Measurements from ENCODE around the gene RAB29. TPM values are rescaled to one million over a fixed set of nuclear protein-coding genes. Genes with fewer than 3 reads are reported as not detected.
"Not testable (repeated sequence)": the region's sequence is repeated elsewhere in the genome, so short reads cannot be mapped to it uniquely, and the experiment has no call there.

The RAB29 gene
- total RNA-seq, 1 donor from 2014 or later = 4.7 TPM

DNA sequence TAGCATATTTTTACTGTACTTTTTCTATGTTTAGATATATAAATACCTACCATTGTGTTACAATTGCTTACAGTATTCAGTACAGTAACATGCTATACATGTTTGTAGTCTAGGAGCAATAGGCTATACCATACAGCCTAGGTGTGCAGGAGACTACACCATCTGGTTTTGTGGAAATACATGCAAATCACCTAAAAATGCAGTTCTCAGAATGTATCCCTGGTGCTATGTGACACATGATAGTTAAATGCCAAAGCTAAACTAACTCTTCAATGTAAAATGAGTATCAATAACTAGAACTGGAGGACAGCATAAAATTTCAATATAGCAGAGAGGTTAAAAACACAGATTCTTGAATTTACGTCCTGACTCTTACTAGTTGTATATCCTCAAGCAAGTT, 40.1 kb downstream of the RAB29 start:
- H3K9ac ChIP-seq (ENCODE audit: low read depth in 1 of 3, low read length in 3 of 3) = no peak overlapping the region
- no peak overlapping the region for H3K27ac ChIP-seq (ENCODE audit: low read depth, low read length)
- H3K4me3 ChIP-seq (ENCODE audit: low read length in 3 of 3) = no peak overlapping the region
- no peaks in the 10 kb centered on the region for H3K27me3 ChIP-seq (ENCODE audit: control insufficient read depth in 3 of 3, insufficient read depth in 3 of 3, low read length in 3 of 3)
- no peaks in the 10 kb centered on the region for H3K4me1 ChIP-seq (ENCODE audit: control insufficient read depth in 3 of 3, insufficient read depth in 3 of 3, low read length in 3 of 3)
- H3K9me3 ChIP-seq (ENCODE audit: control insufficient read depth in 3 of 3, low read length in 3 of 3) = no peaks in the 10 kb centered on the region
- no peaks in the 10 kb centered on the region for H3K36me3 ChIP-seq (ENCODE audit: control insufficient read depth in 3 of 3, insufficient read depth in 3 of 3, low read length in 3 of 3)

DNA sequence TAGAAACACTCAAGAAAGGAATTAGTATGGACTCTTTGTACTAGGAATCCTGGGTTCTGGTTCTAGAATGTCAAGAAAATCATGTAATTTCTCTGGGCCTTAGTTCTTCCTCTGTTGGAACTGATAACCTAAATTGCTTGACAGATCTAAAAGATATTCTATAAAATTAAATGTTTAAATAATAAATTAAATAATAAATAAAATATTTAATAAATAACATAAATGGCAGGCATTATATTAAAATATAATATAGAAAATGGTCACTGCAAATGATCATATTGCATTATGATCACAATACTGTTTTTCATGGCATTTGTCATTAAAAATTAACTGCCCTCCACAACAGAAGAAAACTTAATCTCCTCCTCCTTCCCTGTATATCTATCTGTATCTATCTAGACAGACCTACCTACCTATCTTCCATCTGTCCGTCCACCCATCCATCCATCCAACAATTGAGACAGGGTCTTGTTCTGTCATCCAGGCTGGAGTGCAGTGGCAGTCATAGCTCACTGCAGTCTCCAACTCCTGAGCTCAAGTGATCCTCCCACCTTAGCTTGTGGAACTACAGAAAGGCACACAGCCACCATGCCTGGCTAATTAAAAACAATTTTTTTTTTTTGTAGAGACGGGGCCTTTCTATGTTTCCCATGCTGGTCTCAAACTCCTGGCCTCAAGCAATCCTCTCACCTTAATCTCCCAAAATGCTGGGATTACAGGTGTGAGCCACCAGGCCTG, 41.7 kb downstream of the RAB29 start:
- peaks cover 0 to 3% (median 0%) of the 10 kb centered on the region in 3 donors for H3K36me3 ChIP-seq (ENCODE audit: control insufficient read depth in 3 of 3, insufficient read depth in 3 of 3, low read length in 3 of 3)

DNA sequence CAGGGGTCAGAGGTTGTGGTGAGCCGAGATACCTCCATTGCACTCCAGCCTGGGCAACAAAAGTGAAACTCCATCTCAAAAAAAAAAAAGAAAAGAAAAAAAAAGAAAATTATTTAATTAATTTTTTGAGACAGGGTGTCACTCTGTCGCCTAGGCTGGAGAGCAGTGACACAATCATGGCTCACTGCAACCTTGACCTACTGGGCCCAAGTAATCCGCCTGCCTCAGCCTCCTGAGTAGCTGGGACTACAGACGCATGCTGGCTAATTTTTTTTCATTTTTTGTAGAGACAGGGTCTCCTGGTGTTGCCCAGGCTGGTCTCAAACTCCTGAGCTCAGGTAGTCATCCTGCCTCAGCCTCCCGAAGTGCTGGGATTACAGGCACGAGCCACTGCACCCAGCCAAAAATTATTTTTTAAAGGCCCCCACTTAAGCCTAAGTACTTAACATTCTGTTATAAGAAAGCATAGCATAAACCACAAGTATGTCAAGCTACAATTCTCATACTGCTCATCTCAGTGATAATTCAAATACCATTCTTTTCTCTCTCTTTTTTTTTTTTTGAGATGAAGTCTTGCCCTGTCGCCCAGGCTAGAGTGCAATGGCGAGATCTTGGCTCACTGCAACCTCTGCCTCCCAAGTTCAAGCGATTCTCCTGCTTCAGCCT, 45.2 kb downstream of the RAB29 start:
- H3K9me3 ChIP-seq (ENCODE audit: control insufficient read depth in 3 of 3, low read length in 3 of 3) = no peaks in the 10 kb centered on the region
- H3K4me1 ChIP-seq (ENCODE audit: control insufficient read depth in 3 of 3, insufficient read depth in 3 of 3, low read length in 3 of 3) = peaks cover 0 to 2% (median 0%) of the 10 kb centered on the region in 3 donors
- H3K9ac ChIP-seq (ENCODE audit: low read depth in 1 of 3, low read length in 3 of 3) = no peak overlapping the region
- peaks cover 0 to 17% (median 15%) of the 10 kb centered on the region in 3 donors for H3K36me3 ChIP-seq (ENCODE audit: control insufficient read depth in 3 of 3, insufficient read depth in 3 of 3, low read length in 3 of 3)
- no peak overlapping the region for H3K27ac ChIP-seq (ENCODE audit: low read depth, low read length)
- H3K4me3 ChIP-seq (ENCODE audit: low read length in 3 of 3) = no peak overlapping the region
- no peaks in the 10 kb centered on the region for H3K27me3 ChIP-seq (ENCODE audit: control insufficient read depth in 3 of 3, insufficient read depth in 3 of 3, low read length in 3 of 3)

More for the DNA sequence above, 41.7 kb downstream of the RAB29 start:
- Histone ChIP-seq H3K9ac (ENCODE audit: low read depth in 1 of 3, low read length in 3 of 3) (no peak overlapping the region), H3K4me1 (ENCODE audit: control insufficient read depth in 3 of 3, insufficient read depth in 3 of 3, low read length in 3 of 3) (no peaks in the 10 kb centered on the region), H3K27me3 (ENCODE audit: control insufficient read depth in 3 of 3, insufficient read depth in 3 of 3, low read length in 3 of 3) (no peaks in the 10 kb centered on the region), H3K9me3 (ENCODE audit: control insufficient read depth in 3 of 3, low read length in 3 of 3) (no peaks in the 10 kb centered on the region), H3K4me3 (ENCODE audit: low read length in 3 of 3) (no peak overlapping the region), H3K27ac (ENCODE audit: low read depth, low read length) (no peak overlapping the region)

DNA sequence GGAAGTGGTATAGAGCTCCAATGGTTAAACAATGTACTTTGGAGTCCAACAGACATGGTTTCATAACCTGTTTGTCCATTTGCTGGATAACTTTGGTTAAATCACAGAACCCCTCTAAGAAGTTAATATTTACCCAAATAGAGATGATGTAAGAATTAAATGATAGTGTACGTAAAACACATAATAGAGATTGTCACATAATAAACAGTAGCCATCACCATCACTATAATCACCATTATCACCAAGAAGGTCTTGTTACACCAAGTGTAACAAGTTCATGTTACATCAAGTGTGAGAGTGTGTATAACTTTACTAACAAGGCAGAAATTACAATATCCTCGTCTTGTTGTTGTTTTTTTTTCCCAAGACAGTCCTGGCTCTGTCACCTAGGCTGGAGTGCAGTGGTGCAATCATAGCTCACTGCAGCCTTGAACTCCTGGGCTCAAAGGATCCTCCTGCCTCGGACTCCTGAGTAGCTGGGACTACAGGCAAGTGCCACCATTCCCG, 48.6 kb downstream of the RAB29 start:
- H3K27ac ChIP-seq (ENCODE audit: low read depth, low read length) = no peak overlapping the region
- H3K9ac ChIP-seq (ENCODE audit: low read depth in 1 of 3, low read length in 3 of 3) = no peak overlapping the region
- H3K4me3 ChIP-seq (ENCODE audit: low read length in 3 of 3) = no peak overlapping the region
- no peaks in the 10 kb centered on the region for H3K9me3 ChIP-seq (ENCODE audit: control insufficient read depth in 3 of 3, low read length in 3 of 3)
- peaks cover 0 to 2% (median 0%) of the 10 kb centered on the region in 3 donors for H3K4me1 ChIP-seq (ENCODE audit: control insufficient read depth in 3 of 3, insufficient read depth in 3 of 3, low read length in 3 of 3)
- H3K27me3 ChIP-seq (ENCODE audit: control insufficient read depth in 3 of 3, insufficient read depth in 3 of 3, low read length in 3 of 3) = no peaks in the 10 kb centered on the region
- H3K36me3 ChIP-seq (ENCODE audit: control insufficient read depth in 3 of 3, insufficient read depth in 3 of 3, low read length in 3 of 3) = peaks cover 4 to 25% (median 20%) of the 10 kb centered on the region in 3 donors

DNA sequence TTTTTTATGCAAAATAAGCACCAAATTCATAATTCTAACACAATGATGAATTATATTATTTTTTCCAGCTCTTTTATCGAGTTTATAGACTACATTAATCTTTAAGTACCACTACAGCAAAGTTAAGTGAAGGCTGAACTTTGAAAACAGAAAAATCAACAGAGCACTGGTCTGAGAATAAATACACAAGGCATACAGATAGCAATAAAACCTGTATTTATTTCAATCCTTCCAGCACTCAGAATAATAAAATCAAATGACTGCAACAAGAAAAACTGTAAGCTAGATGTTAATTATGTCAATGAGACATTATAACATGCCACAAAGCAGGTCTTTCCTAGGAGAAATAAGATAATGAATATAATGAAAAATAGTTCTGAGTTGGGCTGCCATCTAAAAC, 49.8 kb downstream of the RAB29 start:
- Histone ChIP-seq H3K27me3 (ENCODE audit: control insufficient read depth in 3 of 3, insufficient read depth in 3 of 3, low read length in 3 of 3) (no peaks in the 10 kb centered on the region), H3K9ac (ENCODE audit: low read depth in 1 of 3, low read length in 3 of 3) (no peak overlapping the region), H3K4me3 (ENCODE audit: low read length in 3 of 3) (no peak overlapping the region), H3K9me3 (ENCODE audit: control insufficient read depth in 3 of 3, low read length in 3 of 3) (no peaks in the 10 kb centered on the region), H3K4me1 (ENCODE audit: control insufficient read depth in 3 of 3, insufficient read depth in 3 of 3, low read length in 3 of 3) (peaks cover 0 to 2% (median 0%) of the 10 kb centered on the region in 3 donors), H3K36me3 (ENCODE audit: control insufficient read depth in 3 of 3, insufficient read depth in 3 of 3, low read length in 3 of 3) (peaks cover 8 to 29% (median 28%) of the 10 kb centered on the region in 3 donors), H3K27ac (ENCODE audit: low read depth, low read length) (no peak overlapping the region)

DNA sequence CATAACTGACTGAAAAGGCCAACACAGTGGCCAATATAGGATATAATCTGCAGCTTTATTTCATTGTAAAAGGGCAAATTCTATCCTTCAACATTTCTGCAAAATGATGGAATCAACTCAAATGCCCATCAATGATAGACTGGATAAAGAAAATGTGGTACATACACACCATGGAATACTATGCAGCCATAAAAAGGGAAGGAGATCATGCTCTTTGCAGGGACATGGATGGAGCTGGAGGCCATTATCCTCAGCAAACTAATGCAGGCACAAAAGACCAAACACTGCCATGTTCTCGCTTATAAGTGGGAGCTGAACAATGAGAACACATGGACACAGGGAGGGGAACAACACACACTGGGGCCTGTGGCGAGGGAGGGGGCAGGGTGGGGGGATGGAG, 54.5 kb downstream of the RAB29 start:
- H3K4me1 ChIP-seq (ENCODE audit: control insufficient read depth in 3 of 3, insufficient read depth in 3 of 3, low read length in 3 of 3); H3K9ac ChIP-seq (ENCODE audit: low read depth in 1 of 3, low read length in 3 of 3); H3K9me3 ChIP-seq (ENCODE audit: control insufficient read depth in 3 of 3, low read length in 3 of 3); H3K4me3 ChIP-seq (ENCODE audit: low read length in 3 of 3); H3K27me3 ChIP-seq (ENCODE audit: control insufficient read depth in 3 of 3, insufficient read depth in 3 of 3, low read length in 3 of 3); H3K27ac ChIP-seq (ENCODE audit: low read depth, low read length): not testable (repeated sequence)
- H3K36me3 ChIP-seq (ENCODE audit: control insufficient read depth in 3 of 3, insufficient read depth in 3 of 3, low read length in 3 of 3) = peaks cover 28 to 54% (median 53%) of the 10 kb centered on the region in 3 donors

DNA sequence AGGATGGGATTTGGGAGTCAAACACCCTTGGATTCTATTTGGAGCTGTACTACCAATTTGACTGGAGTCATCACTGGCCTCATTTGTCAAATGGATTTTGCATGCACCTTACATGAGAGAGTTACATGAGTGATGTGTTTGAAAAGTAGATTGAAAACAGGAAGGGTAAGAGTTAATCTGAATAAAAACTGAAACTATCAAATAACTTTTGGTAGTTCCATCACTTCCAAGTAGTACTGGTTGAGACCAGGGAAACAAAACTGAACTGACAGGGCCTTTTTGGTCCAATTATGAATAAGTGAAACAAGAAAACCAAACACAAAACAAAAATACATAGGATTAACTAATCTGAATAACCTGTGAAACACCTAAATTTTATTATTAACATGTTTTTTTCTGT, 55.5 kb downstream of the RAB29 start:
- Histone ChIP-seq H3K4me3 (ENCODE audit: low read length in 3 of 3) (no peak overlapping the region), H3K36me3 (ENCODE audit: control insufficient read depth in 3 of 3, insufficient read depth in 3 of 3, low read length in 3 of 3) (peaks cover 33 to 60% (median 56%) of the 10 kb centered on the region in 3 donors), H3K4me1 (ENCODE audit: control insufficient read depth in 3 of 3, insufficient read depth in 3 of 3, low read length in 3 of 3) (no peaks in the 10 kb centered on the region), H3K27ac (ENCODE audit: low read depth, low read length) (no peak overlapping the region), H3K9me3 (ENCODE audit: control insufficient read depth in 3 of 3, low read length in 3 of 3) (no peaks in the 10 kb centered on the region), H3K27me3 (ENCODE audit: control insufficient read depth in 3 of 3, insufficient read depth in 3 of 3, low read length in 3 of 3) (no peaks in the 10 kb centered on the region), H3K9ac (ENCODE audit: low read depth in 1 of 3, low read length in 3 of 3) (no peak overlapping the region)

DNA sequence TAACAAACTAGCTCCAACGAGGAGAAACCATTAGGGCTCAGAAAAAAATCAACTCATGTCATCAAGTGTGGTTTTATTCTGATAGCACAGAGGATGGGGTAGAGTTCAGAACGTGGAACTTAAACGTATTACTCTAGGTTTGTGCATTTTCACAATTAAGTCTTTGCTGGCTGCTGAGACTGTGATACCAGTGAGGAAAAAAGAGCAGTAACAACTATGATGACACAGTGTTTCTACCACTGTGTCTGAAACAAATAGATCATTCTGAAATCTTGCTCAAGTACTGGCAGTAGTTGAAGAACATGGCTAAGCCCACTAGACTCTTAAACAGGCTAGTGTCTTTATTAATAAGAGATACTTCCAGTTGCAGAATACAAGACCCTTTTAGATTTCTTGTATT, 56.3 kb downstream of the RAB29 start:
- H3K9ac ChIP-seq (ENCODE audit: low read depth in 1 of 3, low read length in 3 of 3) = no peak overlapping the region
- H3K27ac ChIP-seq (ENCODE audit: low read depth, low read length) = no peak overlapping the region
- no peaks in the 10 kb centered on the region for H3K9me3 ChIP-seq (ENCODE audit: control insufficient read depth in 3 of 3, low read length in 3 of 3)
- H3K27me3 ChIP-seq (ENCODE audit: control insufficient read depth in 3 of 3, insufficient read depth in 3 of 3, low read length in 3 of 3) = no peaks in the 10 kb centered on the region
- no peaks in the 10 kb centered on the region for H3K4me1 ChIP-seq (ENCODE audit: control insufficient read depth in 3 of 3, insufficient read depth in 3 of 3, low read length in 3 of 3)
- peaks cover 33 to 60% (median 56%) of the 10 kb centered on the region in 3 donors for H3K36me3 ChIP-seq (ENCODE audit: control insufficient read depth in 3 of 3, insufficient read depth in 3 of 3, low read length in 3 of 3)
- H3K4me3 ChIP-seq (ENCODE audit: low read length in 3 of 3) = no peak overlapping the region
